Measurements from ENCODE around the gene C4orf51. TPM values are rescaled to one million over a fixed set of nuclear protein-coding genes. Genes with fewer than 3 reads are reported as not detected.

Gene C4orf51
- total and polyA plus RNA-seq, 12 donors: not detected

DNA sequence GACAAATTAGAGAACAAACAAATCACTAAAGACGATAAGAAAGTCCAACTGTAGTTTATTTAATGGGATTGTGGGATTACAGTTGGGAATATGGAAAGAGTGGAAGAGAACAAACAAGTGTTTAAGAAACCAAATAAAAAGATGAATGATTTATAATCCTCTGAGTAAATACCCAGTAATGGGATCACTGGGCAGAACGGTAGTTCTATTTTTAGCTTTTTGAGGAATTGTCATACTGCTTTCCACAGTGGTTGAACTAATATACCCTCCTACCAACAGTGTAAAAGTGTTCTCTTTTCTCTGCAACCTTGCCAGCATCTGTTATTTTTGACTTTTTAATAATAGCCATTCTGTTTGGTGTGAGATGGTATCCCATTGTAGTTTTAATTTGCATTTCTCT, 15.0 kb downstream of the C4orf51 start:
- no peak for DNase-seq
- intact Hi-C loops (cut with DNase I): no loop called here
- Histone ChIP-seq H3K27ac (no peak overlapping the region), H3K9me3 (replicated peaks in 1 of 3) (no peaks in the 10 kb centered on the region), H3K36me3 (replicated peaks in 1 of 2) (no peaks in the 10 kb centered on the region), H3K27me3 (no peaks in the 10 kb centered on the region), H3K4me3 (no peak overlapping the region), H3K4me1 (replicated peaks in 1 of 2) (no peaks in the 10 kb centered on the region)
- 33 to 48% (median 37%) methylated on average over 2 of the region's 2 CpGs for WGBS, 4 donors
- no peak for TF ChIP-seq POLR2A (IDR thresholded peaks at IDR 0.05)
- no peak for TF ChIP-seq CTCF (IDR thresholded peaks at IDR 0.05)

DNA sequence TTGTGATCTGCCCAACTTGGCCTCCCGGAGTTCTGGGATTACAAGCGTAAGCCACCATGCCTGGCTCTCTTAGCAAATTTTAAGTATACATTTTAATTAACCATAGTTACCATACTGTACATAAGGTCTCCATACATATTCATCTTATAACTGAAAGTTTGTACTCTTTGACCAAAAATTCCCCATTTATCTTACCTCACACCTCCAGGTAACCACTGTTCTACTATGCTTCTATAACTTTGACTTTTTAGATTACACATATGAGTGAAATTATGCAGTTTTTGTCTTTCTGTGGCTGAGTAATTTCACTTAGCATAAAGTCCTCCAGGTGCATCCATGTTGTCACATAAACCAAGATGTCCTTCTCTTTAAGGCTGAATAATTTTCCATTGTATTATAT, 17.4 kb downstream of the C4orf51 start:
- no peak overlapping the region for H3K4me3 ChIP-seq
- H3K9me3 ChIP-seq (replicated peaks in 1 of 3): no peaks in the 10 kb centered on the region
- 94 to 98% (median 95%) methylated on average over 2 of the region's 2 CpGs for WGBS, 4 donors
- TF ChIP-seq POLR2A (IDR thresholded peaks at IDR 0.05): no peak
- no peak for TF ChIP-seq CTCF (IDR thresholded peaks at IDR 0.05)
- H3K36me3 ChIP-seq (replicated peaks in 1 of 2): no peaks in the 10 kb centered on the region
- no peak for DNase-seq
- no peak overlapping the region for H3K27ac ChIP-seq
- no peaks in the 10 kb centered on the region for H3K27me3 ChIP-seq
- H3K4me1 ChIP-seq (replicated peaks in 1 of 2): no peaks in the 10 kb centered on the region
- intact Hi-C loops (cut with DNase I): no loop called here

GRCh38 chr4:145698507-145698906, 18.6 kb downstream of the C4orf51 start:
- Histone ChIP-seq H3K4me3 (no peak overlapping the region), H3K27ac (no peak overlapping the region), H3K9me3 (replicated peaks in 1 of 3) (no peaks in the 10 kb centered on the region), H3K27me3 (no peaks in the 10 kb centered on the region), H3K36me3 (replicated peaks in 1 of 2) (no peaks in the 10 kb centered on the region), H3K4me1 (replicated peaks in 1 of 2) (no peaks in the 10 kb centered on the region)
- intact Hi-C loops (cut with DNase I): no loop called here
- no peak for DNase-seq
- WGBS, 4 donors: 88 to 97% (median 89%) methylated on average over 2 of the region's 2 CpGs
- TF ChIP-seq POLR2A (IDR thresholded peaks at IDR 0.05): no peak
- no peak for TF ChIP-seq CTCF (IDR thresholded peaks at IDR 0.05)

GRCh38 chr4:145703850-145704497, 24.0 kb downstream of the C4orf51 start:
- no peak for TF ChIP-seq POLR2A (IDR thresholded peaks at IDR 0.05)
- no peak for TF ChIP-seq CTCF (IDR thresholded peaks at IDR 0.05)
- no peak overlapping the region for H3K27ac ChIP-seq
- intact Hi-C loops (cut with DNase I): no loop called here
- no peaks in the 10 kb centered on the region for H3K36me3 ChIP-seq (replicated peaks in 1 of 2)
- no peaks in the 10 kb centered on the region for H3K9me3 ChIP-seq (replicated peaks in 1 of 3)
- 74 to 86% (median 79%) methylated on average over 4 of the region's 4 CpGs for WGBS, 4 donors
- H3K4me1 ChIP-seq (replicated peaks in 1 of 2): no peaks in the 10 kb centered on the region
- H3K27me3 ChIP-seq: no peaks in the 10 kb centered on the region
- DNase-seq: no peak
- no peak overlapping the region for H3K4me3 ChIP-seq
